HepG2 (cell line): ENCODE data around the gene ZNF396.

ENCODE experiments used
- CTCF ChIP-seq: sonication (generic); formaldehyde crosslinking; IDR thresholded peaks from 2 replicates; pipeline ENCODE4 v1.5.0; 2020; ENCODE audit warnings: mild to moderate bottlenecking, missing genetic modification reagents, moderate library complexity
- NFYB ChIP-seq: sonication (generic); formaldehyde crosslinking; IDR thresholded peaks from 2 replicates; pipeline ENCODE4 v1.4.0; 2020; ENCODE audit warnings: missing genetic modification reagents
- TOPORS ChIP-seq: sonication (generic); formaldehyde crosslinking; IDR thresholded peaks from 2 replicates; pipeline ENCODE4 v1.8.0; 2023; ENCODE audit warnings: mild to moderate bottlenecking, missing genetic modification reagents
- USF2 ChIP-seq, 2 experiments: sonication (generic) in 1 of 2; formaldehyde crosslinking in 1 of 2; IDR thresholded peaks; 2 replicates each; pipeline versions ENCODE4 v1.5.1 to v1.6.1; 2011 to 2020; ENCODE audit warnings: borderline replicate concordance in 1 of 2, low read depth in 1 of 2, low read length in 1 of 2, mild to moderate bottlenecking in 1 of 2, missing genetic modification reagents in 1 of 2, moderate library complexity in 1 of 2

GRCh38 chr18:35331367-35332087 lies 45.6 kb downstream of the ZNF396 start:
- TF ChIP-seq TOPORS (no peak), USF2 (IDR thresholded peaks at IDR 0.05; ENCODE audit: low read depth, low read length) (no peak), USF2 (CRISPR knock-in tag; IDR thresholded peaks at IDR 0.05; ENCODE audit: borderline replicate concordance) (no peak), NFYB (CRISPR knock-in tag) (no peak), CTCF (CRISPR knock-in tag) (no peak)
